MM.1S (cell line): Measurements from ENCODE around the gene DCP1B.

Source experiments
- DNase-seq: peaks from one replicate; pipeline ENCODE4 v3.0.0-alpha.2; 2015
- H2AFZ ChIP-seq: fragments of 300-600 bp; sonication (generic); 2 replicates; pipeline ENCODE4 v1.6.0; 2016; ENCODE audit warnings: antibody characterized with exemption, low read length
- H3F3A ChIP-seq: fragments of 300-600 bp; sonication (generic); 2 replicates; pipeline ENCODE4 v1.6.1; 2016; ENCODE audit warnings: mild to moderate bottlenecking, antibody characterized with exemption, low read length, moderate library complexity, mixed read lengths; ENCODE audit not compliant: insufficient read depth
- H3K27ac ChIP-seq: fragments of 300-600 bp; sonication (generic); 2 replicates; pipeline ENCODE4 v1.5.1; 2016; ENCODE audit warnings: mild to moderate bottlenecking, low read length
- H3K27me3 ChIP-seq: fragments of 300-600 bp; sonication (generic); replicated peaks from 2 replicates; pipeline ENCODE4 v1.6.0; 2016; ENCODE audit warnings: low read length; ENCODE audit not compliant: insufficient read depth
- H3K36me3 ChIP-seq: fragments of 300-600 bp; sonication (generic); replicated peaks from 2 replicates; pipeline ENCODE4 v1.6.1; 2016; ENCODE audit warnings: mild to moderate bottlenecking, low read length, mixed read lengths; ENCODE audit not compliant: insufficient read depth
- H3K4me1 ChIP-seq: fragments of 300-600 bp; sonication (generic); 2 replicates; pipeline ENCODE4 v1.6.1; 2016; ENCODE audit warnings: low read length, mixed read lengths
- H3K4me2 ChIP-seq: fragments of 300-600 bp; sonication (generic); 2 replicates; pipeline ENCODE4 v1.6.0; 2016; ENCODE audit warnings: low read depth, low read length
- H3K4me3 ChIP-seq: fragments of 300-600 bp; sonication (generic); 2 replicates; pipeline ENCODE4 v1.5.1; 2016; ENCODE audit warnings: low read length, mixed read lengths
- H3K79me2 ChIP-seq: fragments of 300-600 bp; sonication (generic); 2 replicates; pipeline ENCODE4 v1.6.1; 2016; ENCODE audit warnings: mixed run types, low read length, mixed read lengths
- H3K9ac ChIP-seq: fragments of 300-600 bp; sonication (generic); 2 replicates; pipeline ENCODE4 v1.6.1; 2016; ENCODE audit warnings: low read length, mixed read lengths
- H3K9me2 ChIP-seq: fragments of 300-600 bp; sonication (generic); replicated peaks from 2 replicates; pipeline ENCODE4 v1.6.1; 2016; ENCODE audit warnings: mild to moderate bottlenecking, low read length, mixed read lengths; ENCODE audit not compliant: insufficient read depth
- H3K9me3 ChIP-seq: fragments of 300-600 bp; sonication (generic); replicated peaks from 2 replicates; pipeline ENCODE4 v1.6.1; 2016; ENCODE audit warnings: mild to moderate bottlenecking, low read length, mixed read lengths; ENCODE audit not compliant: insufficient read depth
- H4K20me1 ChIP-seq: fragments of 300-600 bp; sonication (generic); 2 replicates; pipeline ENCODE4 v1.6.1; 2016; ENCODE audit warnings: mild to moderate bottlenecking, low read length, moderate library complexity, mixed read lengths; ENCODE audit not compliant: insufficient read depth
- CTCF ChIP-seq: fragments of 300-600 bp; sonication (generic); IDR thresholded peaks from 2 replicates; pipeline ENCODE4 v1.5.1; 2016; ENCODE audit warnings: antibody characterized with exemption, low read length, mixed read lengths
- EZH2 ChIP-seq: fragments of 300-600 bp; sonication (generic); optimal IDR thresholded peaks from 2 replicates; pipeline ENCODE3; 2017; ENCODE audit warnings: low read depth, mild to moderate bottlenecking, antibody characterized with exemption, low read length, mixed read lengths
- EZH2phosphoT487 ChIP-seq: fragments of 300-600 bp; sonication (generic); IDR thresholded peaks from 2 replicates; pipeline ENCODE4 v1.6.1; 2018; ENCODE audit warnings: antibody characterized with exemption, low read length

The DCP1B gene

GRCh38 chr12:1925684-1926006 is 78.6 kb downstream of the DCP1B start:
- Histone ChIP-seq H3K27me3 (peaks cover 27% of the 10 kb centered on the region), H3K27ac (no peak overlapping the region), H3K9ac (no peak overlapping the region), H3F3A (no peaks in the 10 kb centered on the region), H3K4me3 (no peak overlapping the region), H3K4me2 (no peak overlapping the region), H4K20me1 (no peaks in the 10 kb centered on the region), H3K79me2 (no peaks in the 10 kb centered on the region), H3K9me3 (no peaks in the 10 kb centered on the region), H3K9me2 (no peaks in the 10 kb centered on the region), H3K36me3 (no peaks in the 10 kb centered on the region), H2AFZ (no peak overlapping the region), H3K4me1 (no peaks in the 10 kb centered on the region)
- DNase-seq, result no peak
- TF ChIP-seq EZH2, result no peak
- no peak for TF ChIP-seq CTCF
- TF ChIP-seq EZH2phosphoT487, result no peak

- Histone ChIP-seq H4K20me1 (no peaks in the 10 kb centered on the region), H3K27me3 (peaks cover 27% of the 10 kb centered on the region), H2AFZ (no peak overlapping the region), H3F3A (no peaks in the 10 kb centered on the region), H3K4me1 (no peaks in the 10 kb centered on the region), H3K79me2 (no peaks in the 10 kb centered on the region), H3K9me2 (no peaks in the 10 kb centered on the region), H3K4me2 (no peak overlapping the region), H3K36me3 (no peaks in the 10 kb centered on the region), H3K9ac (no peak overlapping the region), H3K9me3 (no peaks in the 10 kb centered on the region), H3K4me3 (no peak overlapping the region), H3K27ac (no peak overlapping the region)
- TF ChIP-seq EZH2 (no peak), CTCF (no peak), EZH2phosphoT487 (no peak)
- DNase-seq, result no peak
Measured at GRCh38 chr12:1924996-1925683, 79.1 kb downstream of the DCP1B start.

- Histone ChIP-seq H3K4me2 (no peak overlapping the region), H3K4me1 (no peaks in the 10 kb centered on the region), H3K36me3 (no peaks in the 10 kb centered on the region), H3K27ac (no peak overlapping the region), H2AFZ (no peak overlapping the region), H3K9ac (no peak overlapping the region), H3K9me2 (no peaks in the 10 kb centered on the region), H3K79me2 (no peaks in the 10 kb centered on the region), H3K9me3 (no peaks in the 10 kb centered on the region), H3K4me3 (no peak overlapping the region), H3F3A (no peaks in the 10 kb centered on the region), H4K20me1 (no peaks in the 10 kb centered on the region), H3K27me3 (peaks cover 16% of the 10 kb centered on the region)
- no peak for DNase-seq
- TF ChIP-seq EZH2, result no peak
- TF ChIP-seq EZH2phosphoT487, result no peak
Measured at GRCh38 chr12:1922985-1923384, 81.3 kb downstream of the DCP1B start.

- no peak overlapping the region for H3K4me2 ChIP-seq
- H3K27me3 ChIP-seq, result peaks cover 17% of the 10 kb centered on the region
- no peak overlapping the region for H3K4me3 ChIP-seq
- no peaks in the 10 kb centered on the region for H4K20me1 ChIP-seq
- H3K9me3 ChIP-seq, result no peaks in the 10 kb centered on the region
- TF ChIP-seq EZH2phosphoT487 (no peak), EZH2 (no peak)
- no peaks in the 10 kb centered on the region for H3K36me3 ChIP-seq
- no peak overlapping the region for H2AFZ ChIP-seq
- no peak overlapping the region for H3K27ac ChIP-seq
- H3F3A ChIP-seq, result no peaks in the 10 kb centered on the region
- no peaks in the 10 kb centered on the region for H3K9me2 ChIP-seq
- no peaks in the 10 kb centered on the region for H3K79me2 ChIP-seq
- no peaks in the 10 kb centered on the region for H3K4me1 ChIP-seq
- no peak for DNase-seq
- H3K9ac ChIP-seq, result no peak overlapping the region
Measured at GRCh38 chr12:1922075-1922709, 82.1 kb downstream of the DCP1B start.
